Embryonic facial prominence (tissue), 1 donor: ENCODE results near the gene SOX10.

Experiments
- DNase-seq: peaks from one replicate; pipeline ENCODE4 v3.0.0-alpha.2; 2016; ENCODE audit errors: extremely low spot score

The SOX10 gene

GRCh38 chr22:38016182-38017151 lies 32.1 kb upstream of the SOX10 start:
- DNase-seq: peak; percentile 60

GRCh38 chr22:38014083-38014482 lies 29.7 kb upstream of the SOX10 start:
- no peak for DNase-seq

GRCh38 chr22:38012604-38013072 lies 28.3 kb upstream of the SOX10 start:
- DNase-seq: no peak

GRCh38 chr22:38009000-38009806 lies 24.8 kb upstream of the SOX10 start:
- no peak for DNase-seq

GRCh38 chr22:38007330-38007902 lies 23.1 kb upstream of the SOX10 start:
- DNase-seq: no peak

GRCh38 chr22:38006906-38007305 lies 22.6 kb upstream of the SOX10 start:
- no peak for DNase-seq

GRCh38 chr22:38005943-38006342 lies 21.6 kb upstream of the SOX10 start:
- no peak for DNase-seq

- DNase-seq: no peak
These were observed 15.4 kb upstream of the SOX10 start for GRCh38 chr22:37999640-38000272.

- no peak for DNase-seq
These were observed 14.9 kb upstream of the SOX10 start for GRCh38 chr22:37999236-37999635.

- DNase-seq: no peak
These were observed 14.2 kb upstream of the SOX10 start for GRCh38 chr22:37998543-37998942.

- no peak for DNase-seq
These were observed 12.3 kb upstream of the SOX10 start for GRCh38 chr22:37996515-37997246.

GRCh38 chr22:37996079-37996478 lies 11.7 kb upstream of the SOX10 start:
- no peak for DNase-seq

GRCh38 chr22:37995460-37995859 lies 11.1 kb upstream of the SOX10 start:
- DNase-seq: no peak

- DNase-seq: no peak
These were observed 10.6 kb upstream of the SOX10 start for GRCh38 chr22:37994982-37995381.

GRCh38 chr22:37994049-37994448 lies 9.7 kb upstream of the SOX10 start:
- no peak for DNase-seq

GRCh38 chr22:37991731-37992442 lies 7.5 kb upstream of the SOX10 start:
- DNase-seq: no peak

GRCh38 chr22:37990862-37991261 lies 6.5 kb upstream of the SOX10 start:
- DNase-seq: no peak

GRCh38 chr22:37990301-37990700 lies 5.9 kb upstream of the SOX10 start:
- no peak for DNase-seq

- DNase-seq: no peak
These were observed 5.0 kb upstream of the SOX10 start for GRCh38 chr22:37989146-37990045.
